IMR-90 (cell line): ENCODE data around the gene BCAT1. TPM values are rescaled to one million over a fixed set of nuclear protein-coding genes. Genes with fewer than 3 reads are reported as not detected.
A peak's percentile ranks its signal among the peaks of the same experiment; 100 is the strongest.

Experiments used
- ATAC-seq: fragments of 200-7000 bp; cut with Tn5 transposase; 2 replicates; pipeline ENCODE4 v1.9.1; 2020; ENCODE audit warnings: low read depth, mild to moderate bottlenecking, moderate library complexity
- BruUV-seq: library from RNA; stranded (reverse); fragments of 400-500 nt; replicated peaks from 2 replicates; lab custom pipeline; 2021; lab: Mats Ljungman, UMichigan
- CTCF ChIA-PET: fragments of 300-600 bp; formaldehyde crosslinking; extraction: SDS; loops from one replicate; lab custom pipeline; 2021; ENCODE audit warnings: antibody characterized with exemption; lab: Yijun Ruan, JAX
- POLR2A ChIA-PET: fragments of 300-600 bp; sonication (Branson Sonifier 250); formaldehyde crosslinking; loops from one replicate; lab custom pipeline; 2022; ENCODE audit warnings: antibody characterized with exemption; ENCODE audit not compliant: unreplicated experiment; lab: Charles Lee
- DNase-seq: peaks from one replicate; pipeline ENCODE4 v3.0.0; 2013
- H2AFZ ChIP-seq: replicated peaks from 2 replicates; pipeline ENCODE3; 2013; ENCODE audit warnings: low read length, mild to moderate bottlenecking; ENCODE audit not compliant: poor library complexity
- H2AK5ac ChIP-seq: 2 replicates; pipeline ENCODE4 v1.6.1; 2013; ENCODE audit warnings: low read depth, low read length, inconsistent platforms
- H2AK9ac ChIP-seq: replicated peaks from 2 replicates; pipeline ENCODE3; 2013; ENCODE audit warnings: mild to moderate bottlenecking, low read depth, low read length, moderate library complexity; ENCODE audit not compliant: poor library complexity
- H2BK120ac ChIP-seq: 2 replicates; pipeline ENCODE4 v1.6.1; 2013; ENCODE audit warnings: low read depth, low read length, inconsistent platforms
- H2BK15ac ChIP-seq: 3 replicates; pipeline ENCODE4 v1.6.1; 2013; ENCODE audit warnings: low read depth, low read length, inconsistent platforms
- H2BK20ac ChIP-seq: 2 replicates; pipeline ENCODE4 v1.6.1; 2013; ENCODE audit warnings: low read depth, mild to moderate bottlenecking, inconsistent platforms, low read length, moderate library complexity
- H2BK5ac ChIP-seq: 2 replicates; pipeline ENCODE4 v1.6.1; 2013; ENCODE audit warnings: mild to moderate bottlenecking, low read depth, low read length, inconsistent platforms; ENCODE audit not compliant: poor library complexity, severe bottlenecking
- H3K14ac ChIP-seq: replicated peaks from 2 replicates; pipeline ENCODE4 v1.6.1; 2013; ENCODE audit warnings: low read depth, low read length, inconsistent platforms
- H3K18ac ChIP-seq: 2 replicates; pipeline ENCODE4 v1.6.1; 2013; ENCODE audit warnings: low read depth, low read length, control low read depth
- H3K23ac ChIP-seq: 2 replicates; pipeline ENCODE4 v1.6.1; 2013; ENCODE audit warnings: low read depth, low read length, inconsistent platforms
- H3K27ac ChIP-seq: 2 replicates; pipeline ENCODE4 v1.5.1; 2013; ENCODE audit warnings: mild to moderate bottlenecking, control low read depth, low read length; ENCODE audit not compliant: insufficient read depth
- H3K27me3 ChIP-seq: 2 replicates; pipeline ENCODE4 v1.6.1; 2013; ENCODE audit warnings: low read length; ENCODE audit not compliant: control insufficient read depth, insufficient read depth
- H3K36me3 ChIP-seq: 2 replicates; pipeline ENCODE4 v1.6.1; 2013; ENCODE audit warnings: low read length, mixed read lengths; ENCODE audit not compliant: control insufficient read depth, insufficient read depth
- H3K4ac ChIP-seq: 2 replicates; pipeline ENCODE4 v1.6.1; 2013; ENCODE audit warnings: low read depth, low read length, inconsistent platforms
- H3K4me1 ChIP-seq: 2 replicates; pipeline ENCODE4 v1.6.1; 2013; ENCODE audit warnings: low read length, mixed read lengths; ENCODE audit not compliant: control insufficient read depth, insufficient read depth
- H3K4me2 ChIP-seq: 2 replicates; pipeline ENCODE4 v1.6.1; 2013; ENCODE audit warnings: low read depth, mild to moderate bottlenecking, control low read depth, low read length, moderate library complexity
- H3K4me3 ChIP-seq: 2 replicates; pipeline ENCODE4 v1.5.1; 2013; ENCODE audit warnings: low read depth, mild to moderate bottlenecking, control low read depth, low read length, moderate library complexity; ENCODE audit not compliant: insufficient read depth
- H3K56ac ChIP-seq: 2 replicates; pipeline ENCODE4 v1.6.1; 2013; ENCODE audit warnings: low read length, inconsistent platforms; ENCODE audit not compliant: insufficient read depth; ENCODE audit errors: extremely low read depth
- H3K79me1 ChIP-seq, 2 experiments: 2 replicates each; pipeline ENCODE4 v1.6.1; 2013; ENCODE audit warnings: low read length in 2 of 2, inconsistent platforms in 1 of 2, low read depth in 1 of 2
- H3K9ac ChIP-seq: 2 replicates; pipeline ENCODE4 v1.6.1; 2013; ENCODE audit warnings: low read depth, low read length, control low read depth
- H3K9me1 ChIP-seq: 2 replicates; pipeline ENCODE4 v1.6.1; 2013; ENCODE audit warnings: low read length, inconsistent platforms; ENCODE audit not compliant: insufficient read depth
- H3K9me3 ChIP-seq: 2 replicates; pipeline ENCODE4 v1.6.1; 2013; ENCODE audit warnings: low read length; ENCODE audit not compliant: control insufficient read depth, insufficient read depth
- H4K20me1 ChIP-seq: 2 replicates; pipeline ENCODE4 v1.6.1; 2013; ENCODE audit warnings: low read length, inconsistent platforms; ENCODE audit not compliant: insufficient read depth
- H4K5ac ChIP-seq: 2 replicates; pipeline ENCODE4 v1.6.1; 2013; ENCODE audit warnings: mild to moderate bottlenecking, low read depth, low read length, control low read depth
- H4K8ac ChIP-seq, 2 experiments: 2 replicates each; pipeline ENCODE4 v1.6.1; 2013; ENCODE audit warnings: low read depth in 2 of 2, low read length in 2 of 2, control low read depth in 1 of 2, inconsistent platforms in 1 of 2
- H4K91ac ChIP-seq: 2 replicates; pipeline ENCODE4 v1.6.1; 2013; ENCODE audit warnings: low read depth, low read length, inconsistent platforms; ENCODE audit not compliant: insufficient read depth
- BHLHE40 ChIP-seq: fragments of 150-350 bp; IDR thresholded peaks from 2 replicates; pipeline ENCODE4 v1.6.1; 2016; ENCODE audit warnings: mild to moderate bottlenecking, low read depth, low read length
- CEBPB ChIP-seq: IDR thresholded peaks from 2 replicates; pipeline ENCODE4 v1.6.1; 2012; ENCODE audit warnings: low read depth, low read length, improper control_type of control experiment
- CHD1 ChIP-seq: IDR thresholded peaks from 2 replicates; pipeline ENCODE4 v1.6.1; 2012; ENCODE audit warnings: low read depth, low read length, improper control_type of control experiment
- CTCF ChIP-seq: conservative IDR thresholded peaks from 2 replicates; pipeline ENCODE4 v1.5.1; 2012; ENCODE audit warnings: mild to moderate bottlenecking, low read depth, low read length, improper control_type of control experiment
- ELK1 ChIP-seq: fragments of 150-350 bp; IDR thresholded peaks from 2 replicates; pipeline ENCODE4 v1.6.1; 2016; ENCODE audit warnings: low read depth, mild to moderate bottlenecking, low read length, moderate library complexity, borderline replicate concordance
- FOS ChIP-seq: fragments of 150-350 bp; IDR thresholded peaks from 2 replicates; pipeline ENCODE4 v1.6.1; 2016; ENCODE audit warnings: low read depth, low read length
- MAFK ChIP-seq: IDR thresholded peaks from 2 replicates; pipeline ENCODE4 v1.6.1; 2012; ENCODE audit warnings: low read depth, low read length, improper control_type of control experiment
- MAZ ChIP-seq: IDR thresholded peaks from 2 replicates; pipeline ENCODE4 v1.6.1; 2012; ENCODE audit warnings: low read depth, mild to moderate bottlenecking, low read length, improper control_type of control experiment, moderate library complexity, borderline replicate concordance
- MXI1 ChIP-seq: IDR thresholded peaks from 2 replicates; pipeline ENCODE4 v1.6.1; 2012; ENCODE audit warnings: low read depth, mild to moderate bottlenecking, low read length, moderate library complexity, borderline replicate concordance
- NFE2L2 ChIP-seq: fragments of 150-350 bp; IDR thresholded peaks from 2 replicates; pipeline ENCODE4 v1.6.1; 2016; ENCODE audit warnings: low read depth, mild to moderate bottlenecking, low read length
- POLR2A ChIP-seq: IDR thresholded peaks from 2 replicates; pipeline ENCODE4 v1.6.1; 2012; ENCODE audit warnings: mild to moderate bottlenecking, low read depth, low read length
- RAD21 ChIP-seq: IDR thresholded peaks from 2 replicates; pipeline ENCODE4 v1.6.1; 2012; ENCODE audit warnings: low read length, improper control_type of control experiment
- RCOR1 ChIP-seq: IDR thresholded peaks from 2 replicates; pipeline ENCODE4 v1.6.1; 2012; ENCODE audit warnings: mild to moderate bottlenecking, low read length, improper control_type of control experiment; ENCODE audit not compliant: insufficient replicate concordance
- RFX5 ChIP-seq: IDR thresholded peaks from 2 replicates; pipeline ENCODE4 v1.8.0; 2012; ENCODE audit warnings: low read depth, mild to moderate bottlenecking, low read length, moderate library complexity
- SMC3 ChIP-seq: fragments of 150-350 bp; IDR thresholded peaks from 2 replicates; pipeline ENCODE4 v1.6.1; 2016; ENCODE audit warnings: low read depth, mild to moderate bottlenecking, antibody characterized with exemption, low read length, moderate library complexity
- USF2 ChIP-seq: fragments of 150-350 bp; IDR thresholded peaks from 2 replicates; pipeline ENCODE4 v1.6.1; 2017; ENCODE audit warnings: mild to moderate bottlenecking, antibody characterized with exemption, low read length, low read depth
- WGBS, 2 experiments: methylation state at CpG; one replicate each; pipeline versions ENCODE4 v1.1.5 to v1.1.7; 2013; ENCODE audit warnings: missing lambda C conversion rate in 2 of 2; ENCODE audit not compliant: insufficient read length in 1 of 2; ENCODE audit errors: extremely low coverage in 2 of 2; 5-methylcytosine and 5-hydroxymethylcytosine counted together
- dilution Hi-C: fragments of 300-500 bp; cut with HindIII; formaldehyde crosslinking; loops from one replicate; pipeline ENCODE4 v1.14.3; 2018; ENCODE audit warnings: low sequenced_read_pairs; ENCODE audit not compliant: unreplicated experiment
- in situ Hi-C: fragments of 300-500 bp; cut with MboI; formaldehyde crosslinking; loops from 3 replicates; pipeline ENCODE4 v1.14.3; 2019; ENCODE audit warnings: low sequenced_read_pairs, inconsistent platforms, mixed read lengths
- intact Hi-C: fragments of 100-400 bp; cut with micrococcal nuclease; formaldehyde crosslinking; loops from 2 replicates; pipeline ENCODE4 v1.10.0; 2022
- polyA plus RNA-seq, 3 experiments: library from polyadenylated mRNA; depleted of rRNA; stranded (reverse); fragments of >200 nt; gene quantifications; 2 replicates each; pipeline ENCODE4 v1.2.3, GENCODE V29; 2012; ENCODE audit warnings: low replicate concordance in 1 of 3
- total RNA-seq: library from RNA; depleted of rRNA; stranded (reverse); fragments of >200 nt; gene quantifications from 2 replicates; pipeline ENCODE4 v1.2.3, GENCODE V29; 2012

The BCAT1 gene
- total and polyA plus RNA-seq, 2 of the 4 experiments (the other 2 are of a cell fraction): 30.4 to 683 TPM

GRCh38 chr12:24977060-24977459 lies 28.2 kb upstream of the BCAT1 start:
- Histone ChIP-seq H3K18ac (no peak overlapping the region), H3K4me2 (no peak overlapping the region), H3K36me3 (no peaks in the 10 kb centered on the region), H3K4ac (no peak overlapping the region), H3K9ac (no peak overlapping the region), H3K79me1 (no peaks in the 10 kb centered on the region), H2BK5ac (no peak overlapping the region), H3K9me3 (peaks cover 2% of the 10 kb centered on the region; the same call in 1 of the 2 replicates), H2BK15ac (no peak overlapping the region), H4K20me1 (no peaks in the 10 kb centered on the region), H2AK9ac (no peak overlapping the region), H4K5ac (no peak overlapping the region), H3K56ac (no peak overlapping the region), H2AFZ (no peak overlapping the region), H2AK5ac (no peak overlapping the region), H3K27ac (no peak overlapping the region), H4K91ac (no peak overlapping the region), H2BK120ac (no peak overlapping the region), H3K4me1 (no peaks in the 10 kb centered on the region), H3K14ac (no peak overlapping the region), H2BK20ac (no peak overlapping the region), H3K27me3 (no peaks in the 10 kb centered on the region), H3K23ac (0 out of 2 replicates have a peak overlapping the region, but pooled peaks have one; percentile 16), H3K9me1 (no peaks in the 10 kb centered on the region), H3K4me3 (no peak overlapping the region), H4K8ac (no peak overlapping the region)
- in situ Hi-C loops (loop anchor here (25.0 kb wide), 1 partner anchor 1060 kb away; no protein-coding TSS in a partner anchor), dilution Hi-C loops (no loop called here), intact Hi-C loops (no loop called here)
- DNase-seq: no peak
- WGBS, 2 experiments: no CpG with 5 or more reads among the region's 4 CpGs
- no peak for TF ChIP-seq MXI1
- no peak for TF ChIP-seq MAZ
- TF ChIP-seq NFE2L2: no peak
- no peak for TF ChIP-seq CHD1
- no peak for TF ChIP-seq FOS
- TF ChIP-seq RCOR1: no peak
- TF ChIP-seq MAFK: no peak
- no peak for TF ChIP-seq ELK1
- TF ChIP-seq POLR2A: no peak
- no peak for TF ChIP-seq CTCF
- no peak for TF ChIP-seq USF2
- TF ChIP-seq SMC3: no peak
- no peak for TF ChIP-seq CEBPB
- no peak for TF ChIP-seq BHLHE40
- no peak for TF ChIP-seq RFX5
- no peak for TF ChIP-seq RAD21
- CTCF ChIA-PET: no interaction called here
- POLR2A ChIA-PET: no interaction called here
- no peak for ATAC-seq
- BruUV-seq: no TSS peak
